Right atrium auricular region (tissue), 2 donors: Measurements from ENCODE around the gene PRM2. TPM values are rescaled to one million over a fixed set of nuclear protein-coding genes. Genes with fewer than 3 reads are reported as not detected.

Experiments
- DNase-seq: peaks from one replicate; pipeline ENCODE4 v3.0.0-alpha.2; 2019; ENCODE audit warnings: low spot score
- H3K27ac ChIP-seq, 2 donors: fragments of 200-600 bp; sonication (generic); 1 replicate in 1 of 2; 2 replicates in 1 of 2; pipeline ENCODE4 v1.5.1; 2016 to 2019
- H3K27me3 ChIP-seq, 2 donors: fragments of 200-600 bp; sonication (generic); one replicate each; pipeline versions ENCODE4 v1.5.1 to v1.6.0; 2017 to 2019
- H3K36me3 ChIP-seq: fragments of 200-600 bp; sonication (generic); one replicate; pipeline ENCODE4 v1.5.1; 2016
- H3K4me1 ChIP-seq, 2 donors: fragments of 200-600 bp; sonication (generic); one replicate each; pipeline versions ENCODE4 v1.5.1 to v1.6.0; 2017 to 2019
- H3K4me3 ChIP-seq, 2 donors: fragments of 200-600 bp; sonication (generic); 1 replicate in 1 of 2; 2 replicates in 1 of 2; pipeline ENCODE4 v1.5.1; 2017 to 2019; ENCODE audit warnings: mild to moderate bottlenecking in 1 of 2, moderate library complexity in 1 of 2
- H3K9me3 ChIP-seq, 2 donors: fragments of 200-600 bp; sonication (generic); one replicate each; pipeline ENCODE4 v1.5.1; 2019
- CTCF ChIP-seq, 2 donors: fragments of 200-600 bp; sonication (generic); IDR thresholded peaks; one replicate each; pipeline ENCODE4 v1.5.1; 2019; ENCODE audit warnings: antibody characterized with exemption in 2 of 2
- total RNA-seq, 2 donors: library from RNA; depleted of rRNA; stranded (reverse); fragments of >200 nt; gene quantifications; one replicate each; pipeline ENCODE4 v1.1.0, GENCODE V29; 2016

PRM2 gene
- total RNA-seq, 2 donors from 2014 or later = not detected

- Histone ChIP-seq H3K4me1 (peaks cover 0 to 20% of the 10 kb centered on the region in 2 donors), H3K4me3 (no peak overlapping the region), H3K9me3 (no peaks in the 10 kb centered on the region), H3K27me3 (no peaks in the 10 kb centered on the region), H3K36me3 (no peaks in the 10 kb centered on the region), H3K27ac (no peak overlapping the region)
- TF ChIP-seq CTCF (IDR thresholded peaks at IDR 0.05) = no peak
- DNase-seq = no peak
These were observed 23.0 kb downstream of the PRM2 start for GRCh38 chr16:11253009-11253994.

GRCh38 chr16:11252482-11252931 lies 23.8 kb downstream of the PRM2 start:
- H3K4me3 ChIP-seq = no peak overlapping the region
- H3K27me3 ChIP-seq = no peaks in the 10 kb centered on the region
- TF ChIP-seq CTCF (IDR thresholded peaks at IDR 0.05) = no peak
- H3K4me1 ChIP-seq = peaks cover 0 to 19% of the 10 kb centered on the region in 2 donors
- no peaks in the 10 kb centered on the region for H3K36me3 ChIP-seq
- no peak for DNase-seq
- no peak overlapping the region for H3K27ac ChIP-seq
- no peaks in the 10 kb centered on the region for H3K9me3 ChIP-seq

GRCh38 chr16:11251525-11252481 lies 24.5 kb downstream of the PRM2 start:
- H3K4me3 ChIP-seq = no peak overlapping the region
- peaks cover 0 to 15% of the 10 kb centered on the region in 2 donors for H3K4me1 ChIP-seq
- H3K36me3 ChIP-seq = no peaks in the 10 kb centered on the region
- no peak for DNase-seq
- no peaks in the 10 kb centered on the region for H3K27me3 ChIP-seq
- H3K27ac ChIP-seq = no peak overlapping the region
- H3K9me3 ChIP-seq = no peaks in the 10 kb centered on the region
- no peak for TF ChIP-seq CTCF (IDR thresholded peaks at IDR 0.05)

GRCh38 chr16:11250786-11251524 lies 25.3 kb downstream of the PRM2 start:
- Histone ChIP-seq H3K4me1 (peaks cover 0 to 10% of the 10 kb centered on the region in 2 donors), H3K27me3 (no peaks in the 10 kb centered on the region), H3K4me3 (no peak overlapping the region), H3K27ac (no peak overlapping the region), H3K36me3 (no peaks in the 10 kb centered on the region), H3K9me3 (no peaks in the 10 kb centered on the region)
- DNase-seq = no peak
- TF ChIP-seq CTCF (IDR thresholded peaks at IDR 0.05) = no peak

- H3K27me3 ChIP-seq = no peaks in the 10 kb centered on the region
- H3K36me3 ChIP-seq = no peaks in the 10 kb centered on the region
- no peak for TF ChIP-seq CTCF (IDR thresholded peaks at IDR 0.05)
- no peak overlapping the region for H3K27ac ChIP-seq
- no peak overlapping the region for H3K4me3 ChIP-seq
- H3K4me1 ChIP-seq = peaks cover 0 to 10% of the 10 kb centered on the region in 2 donors
- no peaks in the 10 kb centered on the region for H3K9me3 ChIP-seq
- no peak for DNase-seq
These were observed 26.0 kb downstream of the PRM2 start for GRCh38 chr16:11250091-11250785.
